ENCODE results near the gene SH2D3C. TPM values are rescaled to one million over a fixed set of nuclear protein-coding genes. Genes with fewer than 3 reads are reported as not detected.
A peak's percentile ranks its signal among the peaks of the same experiment; 100 is the strongest.
"Not testable (repeated sequence)": the region's sequence is repeated elsewhere in the genome, so short reads cannot be mapped to it uniquely, and the experiment has no call there.

The SH2D3C gene
- polyA plus RNA-seq, 2 of the 4 experiments (the other 2 are of a cell fraction) = 0.06 TPM

- Histone ChIP-seq H3K4me3 (peak overlapping the region; percentile 88), H3K27ac (peak overlapping the region; percentile 94 to 99), H3K4me1 (peaks cover 11% of the 10 kb centered on the region; the same call in 2 of the 3 replicates), H3K9me3 (no peaks in the 10 kb centered on the region), H3K4me2 (peak overlapping the region; percentile 75)
- ChIA-PET POLR2A (interaction anchor here (0.7 to 1.3 kb wide), 13 partner anchors 9 to 177 kb away, joined by 3 to 12 read pairs (median 3); partner anchors contain the start of genes FPGS, STXBP1 and TOR2A), CTCF (interaction anchor here (0.6 to 12.1 kb wide), 56 partner anchors 8 to 405 kb away, joined by 3 to 157 read pairs (median 3); partner anchors contain the start of genes FPGS, ST6GALNAC4 and TOR2A)
- FAIRE-seq (no peak), DNase-seq (ENCODE audit: low read depth in 1 of 2, low spot score in 1 of 2) (peak; percentile 85 to 92), ATAC-seq (peak; percentile 72 to 77)
- TF ChIP-seq FOSL2 (IDR thresholded peaks at IDR 0.05) = no peak
- no peak for TF ChIP-seq FOSL2 (CRISPR knock-in tag; IDR thresholded peaks at IDR 0.05)
- TF ChIP-seq BCL3 (IDR thresholded peaks at IDR 0.05) = peak; percentile 73; the same call in 1 of the 3 replicates
- no peak for TF ChIP-seq CBX2 (IDR thresholded peaks at IDR 0.05; ENCODE audit: borderline replicate concordance, low read depth)
- TF ChIP-seq SMC3 (IDR thresholded peaks at IDR 0.05) = peak; percentile 97
- TF ChIP-seq CTCF (IDR thresholded peaks at IDR 0.05) = peak; percentile 90
- peak in 1 of 2 experiments; percentile 11; a peak in 1 of 5 replicates for TF ChIP-seq JUN (IDR thresholded peaks at IDR 0.05)
- peak; percentile 76 to 96 for TF ChIP-seq RAD21 (conservative IDR thresholded peaks at IDR 0.05 in 1 of 2, IDR thresholded peaks at IDR 0.05 in 1 of 2)
- no peak for TF ChIP-seq HES2 (IDR thresholded peaks at IDR 0.05)
- peak; percentile 86 for TF ChIP-seq MAZ (IDR thresholded peaks at IDR 0.05; ENCODE audit: borderline replicate concordance, low read depth, low read length)
- peak; percentile 28 for TF ChIP-seq POLR2A (IDR thresholded peaks at IDR 0.05; ENCODE audit: low read length)
- 0% methylated on average over 1 of the region's 123 CpGs for WGBS (ENCODE audit: missing lambda C conversion rate)
These were observed 6.8 kb upstream of the SH2D3C start for GRCh38 chr9:127785023-127785932.

- POLR2A ChIA-PET = no interaction called here
- Histone ChIP-seq H3K4me3 (no peak overlapping the region), H3K4me1 (peaks cover 21% of the 10 kb centered on the region; the same call in 2 of the 3 replicates), H3K9me3 (no peaks in the 10 kb centered on the region), H3K4me2 (no peak overlapping the region), H3K27ac (no peak overlapping the region)
- ATAC-seq (no peak), FAIRE-seq (no peak), DNase-seq (ENCODE audit: low read depth in 1 of 2, low spot score in 1 of 2) (no peak)
- TF ChIP-seq HOXB5 (CRISPR knock-in tag; IDR thresholded peaks at IDR 0.05) (no peak), EHF (CRISPR knock-in tag; IDR thresholded peaks at IDR 0.05) (no peak), FOXS1 (CRISPR knock-in tag; IDR thresholded peaks at IDR 0.05) (no peak), RNF2 (IDR thresholded peaks at IDR 0.05; ENCODE audit: borderline replicate concordance, low read depth) (no peak)
- 88% methylated on average over 19 of the region's 20 CpGs for WGBS (ENCODE audit: missing lambda C conversion rate)
- CTCF ChIA-PET = interaction anchor here (1.0 to 12.1 kb wide), 15 partner anchors 10 to 335 kb away, joined by 3 to 157 read pairs (median 5); partner anchors contain the start of genes FPGS and TOR2A
These were observed 4.9 kb upstream of the SH2D3C start for GRCh38 chr9:127783111-127784008.

GRCh38 chr9:127781806-127782205 is 3.3 kb upstream of the SH2D3C start:
- DNase-seq (ENCODE audit: low read depth in 1 of 2, low spot score in 1 of 2) (no peak), ATAC-seq (no peak), FAIRE-seq (no peak)
- Histone ChIP-seq H3K4me2 (no peak overlapping the region), H3K27ac (no peak overlapping the region), H3K9me3 (no peaks in the 10 kb centered on the region), H3K4me1 (peaks cover 13% of the 10 kb centered on the region; the same call in 2 of the 3 replicates), H3K4me3 (no peak overlapping the region)
- TF ChIP-seq SREBF2 (IDR thresholded peaks at IDR 0.05) (no peak), KDM1A (IDR thresholded peaks at IDR 0.05; ENCODE audit: low read depth) (no peak), CBX2 (IDR thresholded peaks at IDR 0.05; ENCODE audit: borderline replicate concordance, low read depth) (no peak), HEYL (CRISPR knock-in tag; IDR thresholded peaks at IDR 0.05) (no peak)
- ChIA-PET POLR2A (no interaction called here), CTCF (interaction anchor here (2.0 to 12.1 kb wide), 4 partner anchors 13 to 88 kb away, joined by 9 to 157 read pairs (median 123); partner anchors contain the start of gene TOR2A)
- 90% methylated on average over 4 of the region's 4 CpGs for WGBS (ENCODE audit: missing lambda C conversion rate)

GRCh38 chr9:127780909-127781308 is 2.4 kb upstream of the SH2D3C start:
- 82% methylated on average over 9 of the region's 9 CpGs for whole genome bisulfite sequencing (ENCODE audit: missing lambda C conversion rate)
- peaks cover 13% of the 10 kb centered on the region; the same call in 2 of the 3 replicates for H3K4me1 ChIP-seq
- H3K27ac ChIP-seq; FAIRE-seq; H3K4me3 ChIP-seq; H3K9me3 ChIP-seq; ATAC-seq; H3K4me2 ChIP-seq; POLR2A ChIA-PET; DNase-seq (ENCODE audit: low read depth in 1 of 2, low spot score in 1 of 2): not testable (repeated sequence)
- CTCF ChIA-PET = interaction anchor here (0.6 to 12.1 kb wide), 4 partner anchors 12 to 89 kb away, joined by 3 to 157 read pairs (median 70); partner anchors contain the start of gene TOR2A

Data from A549 (cell line).